Measurements from ENCODE around the gene TIMP3.

TIMP3 gene

GRCh38 chr22:32806296-32806695 lies 4.8 kb downstream of the TIMP3 start:
- Histone ChIP-seq H3K36me3 (no peaks in the 10 kb centered on the region), H3K27me3 (peaks cover 35% of the 10 kb centered on the region), H3K4me3 (ENCODE audit: low read depth in 1 of 2, low read length in 1 of 2) (no peak overlapping the region), H3K27ac (no peak overlapping the region), H3K9me3 (no peaks in the 10 kb centered on the region), H3K4me1 (ENCODE audit: control insufficient read depth in 1 of 2, insufficient read depth in 1 of 2, low read depth in 1 of 2, low read length in 1 of 2) (peaks cover 0 to 2% of the 10 kb centered on the region in 2 experiments)
- TF ChIP-seq, protein P1, sequence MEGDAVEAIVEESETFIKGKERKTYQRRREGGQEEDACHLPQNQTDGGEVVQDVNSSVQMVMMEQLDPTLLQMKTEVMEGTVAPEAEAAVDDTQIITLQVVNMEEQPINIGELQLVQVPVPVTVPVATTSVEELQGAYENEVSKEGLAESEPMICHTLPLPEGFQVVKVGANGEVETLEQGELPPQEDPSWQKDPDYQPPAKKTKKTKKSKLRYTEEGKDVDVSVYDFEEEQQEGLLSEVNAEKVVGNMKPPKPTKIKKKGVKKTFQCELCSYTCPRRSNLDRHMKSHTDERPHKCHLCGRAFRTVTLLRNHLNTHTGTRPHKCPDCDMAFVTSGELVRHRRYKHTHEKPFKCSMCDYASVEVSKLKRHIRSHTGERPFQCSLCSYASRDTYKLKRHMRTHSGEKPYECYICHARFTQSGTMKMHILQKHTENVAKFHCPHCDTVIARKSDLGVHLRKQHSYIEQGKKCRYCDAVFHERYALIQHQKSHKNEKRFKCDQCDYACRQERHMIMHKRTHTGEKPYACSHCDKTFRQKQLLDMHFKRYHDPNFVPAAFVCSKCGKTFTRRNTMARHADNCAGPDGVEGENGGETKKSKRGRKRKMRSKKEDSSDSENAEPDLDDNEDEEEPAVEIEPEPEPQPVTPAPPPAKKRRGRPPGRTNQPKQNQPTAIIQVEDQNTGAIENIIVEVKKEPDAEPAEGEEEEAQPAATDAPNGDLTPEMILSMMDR (IDR thresholded peaks at IDR 0.05) = no peak

DNA sequence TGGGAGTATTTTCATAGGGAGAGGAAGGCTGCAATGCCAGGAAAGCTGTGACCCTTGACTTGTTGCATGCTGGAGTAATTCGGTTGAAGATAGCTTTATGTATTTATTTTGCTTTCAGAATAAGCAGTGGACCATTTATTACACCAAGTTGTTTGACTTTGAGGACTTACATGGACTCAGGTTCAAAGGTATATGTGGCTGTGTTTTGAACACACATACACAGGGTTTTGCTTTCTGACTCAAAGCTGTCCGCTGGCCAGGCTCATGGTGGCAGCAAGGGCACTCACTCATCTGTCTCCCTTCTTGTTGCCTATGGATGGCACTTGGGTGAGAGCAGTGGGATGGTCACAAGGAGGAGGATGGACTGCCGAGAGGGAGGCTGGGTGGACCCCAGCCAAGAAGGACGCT lies 6.5 kb downstream of the TIMP3 start:
- Histone ChIP-seq H3K4me3 (ENCODE audit: low read depth in 1 of 2, low read length in 1 of 2) (no peak overlapping the region), H3K9me3 (no peaks in the 10 kb centered on the region), H3K27me3 (peaks cover 18% of the 10 kb centered on the region), H3K4me1 (ENCODE audit: control insufficient read depth in 1 of 2, insufficient read depth in 1 of 2, low read depth in 1 of 2, low read length in 1 of 2) (no peaks in the 10 kb centered on the region), H3K36me3 (no peaks in the 10 kb centered on the region), H3K27ac (no peak overlapping the region)
- TF ChIP-seq, protein P1 (IDR thresholded peaks at IDR 0.05) = no peak

DNA sequence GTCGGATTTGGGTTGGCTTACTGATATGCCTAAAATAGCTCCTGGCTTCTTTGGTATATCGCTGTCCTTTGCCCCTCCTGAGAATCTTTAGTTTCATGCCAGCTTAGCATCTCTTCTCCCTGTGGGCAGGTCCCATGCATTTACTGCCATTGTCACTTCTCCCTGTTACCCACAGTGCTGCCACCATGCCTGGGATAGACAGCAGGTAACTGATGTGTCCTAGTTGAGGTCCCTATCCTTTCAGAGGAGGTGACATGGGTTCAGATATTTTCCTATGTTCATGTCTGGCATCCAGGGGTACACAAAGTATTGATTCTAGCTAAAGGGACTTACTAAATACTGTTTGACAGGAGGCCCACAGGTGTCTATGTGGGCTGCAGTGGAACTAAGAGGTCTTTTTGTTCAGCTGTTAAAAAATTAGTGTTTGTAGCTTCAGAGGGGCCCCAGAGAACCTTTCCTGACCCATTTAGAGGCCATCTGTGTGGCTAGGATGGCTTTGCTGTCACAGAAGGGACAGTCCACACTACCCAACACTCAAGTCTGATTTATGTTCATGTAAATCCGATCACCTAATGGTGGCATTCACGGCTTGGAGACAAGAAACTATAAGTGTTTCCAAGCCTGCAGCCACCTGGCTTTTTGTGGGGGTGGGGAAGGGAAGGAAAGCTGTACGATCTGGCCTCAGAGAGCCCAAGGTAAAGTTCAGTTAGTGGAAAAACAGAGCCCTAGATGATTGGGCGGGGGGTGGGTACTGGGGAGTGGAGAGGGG lies 8.5 kb downstream of the TIMP3 start:
- Histone ChIP-seq H3K4me1 (ENCODE audit: control insufficient read depth in 1 of 2, insufficient read depth in 1 of 2, low read depth in 1 of 2, low read length in 1 of 2) (no peaks in the 10 kb centered on the region), H3K9me3 (no peaks in the 10 kb centered on the region), H3K27ac (no peak overlapping the region), H3K36me3 (no peaks in the 10 kb centered on the region), H3K27me3 (no peaks in the 10 kb centered on the region), H3K4me3 (ENCODE audit: low read depth in 1 of 2, low read length in 1 of 2) (no peak overlapping the region)
- TF ChIP-seq, protein P1 (IDR thresholded peaks at IDR 0.05) = no peak

GRCh38 chr22:32810555-32811133 lies 9.1 kb downstream of the TIMP3 start:
- no peak overlapping the region for H3K27ac ChIP-seq
- TF ChIP-seq, protein P1 (IDR thresholded peaks at IDR 0.05) = no peak
- H3K4me1 ChIP-seq (ENCODE audit: control insufficient read depth in 1 of 2, insufficient read depth in 1 of 2, low read depth in 1 of 2, low read length in 1 of 2) = no peaks in the 10 kb centered on the region
- no peaks in the 10 kb centered on the region for H3K36me3 ChIP-seq
- no peak overlapping the region for H3K4me3 ChIP-seq (ENCODE audit: low read depth in 1 of 2, low read length in 1 of 2)
- no peaks in the 10 kb centered on the region for H3K27me3 ChIP-seq
- no peaks in the 10 kb centered on the region for H3K9me3 ChIP-seq

DNA sequence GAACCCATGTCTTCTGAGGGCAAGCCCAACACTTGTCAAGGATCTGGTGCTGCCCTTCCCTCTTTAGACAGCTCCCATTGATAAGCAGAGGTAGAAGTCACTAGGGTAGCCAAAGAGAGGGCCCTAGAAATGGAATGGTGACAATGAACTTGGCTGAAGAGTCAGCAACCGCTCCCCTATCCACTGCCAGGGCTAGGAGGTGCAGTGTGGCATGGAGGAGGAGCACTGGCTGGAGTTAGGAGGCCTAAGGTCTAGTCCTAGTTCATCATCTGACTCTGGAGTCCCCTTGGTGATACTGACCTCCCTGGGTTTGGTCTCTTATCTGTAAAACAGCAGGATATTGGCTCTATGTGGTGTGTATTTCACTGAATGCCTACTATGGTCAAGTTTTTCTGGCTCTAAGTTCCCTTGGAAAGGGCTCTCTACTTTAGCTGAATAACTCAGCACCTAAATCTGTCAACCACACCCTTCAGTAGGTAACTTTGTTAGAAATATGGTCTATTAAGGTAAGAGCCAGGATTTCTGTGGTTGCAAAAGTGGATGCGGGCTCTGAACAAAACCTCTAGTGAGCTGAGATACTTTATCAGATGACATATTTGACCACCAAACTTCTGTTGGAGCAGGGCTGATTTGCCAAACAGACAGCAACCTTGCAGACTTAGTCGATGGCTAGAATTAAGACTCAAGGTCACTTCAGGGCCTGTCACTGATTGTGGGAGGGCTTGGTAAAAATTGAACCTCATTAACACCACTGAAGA lies 10.5 kb downstream of the TIMP3 start:
- Histone ChIP-seq H3K4me3 (ENCODE audit: low read depth in 1 of 2, low read length in 1 of 2) (no peak overlapping the region), H3K27ac (no peak overlapping the region), H3K27me3 (no peaks in the 10 kb centered on the region), H3K4me1 (ENCODE audit: control insufficient read depth in 1 of 2, insufficient read depth in 1 of 2, low read depth in 1 of 2, low read length in 1 of 2) (no peaks in the 10 kb centered on the region), H3K9me3 (no peaks in the 10 kb centered on the region), H3K36me3 (no peaks in the 10 kb centered on the region)
- TF ChIP-seq, protein P1 (IDR thresholded peaks at IDR 0.05) = no peak
